ENCODE measurements around the gene NRL. TPM values are rescaled to one million over a fixed set of nuclear protein-coding genes. Genes with fewer than 3 reads are reported as not detected.
A peak's percentile ranks its signal among the peaks of the same experiment; 100 is the strongest.
"Not testable (repeated sequence)": the region's sequence is repeated elsewhere in the genome, so short reads cannot be mapped to it uniquely, and the experiment has no call there.

NRL gene
- total and polyA plus RNA-seq, 2 donors (not counting 1 experiment from before 2014, with no cell fraction given) = 0.45 to 0.99 TPM

DNA sequence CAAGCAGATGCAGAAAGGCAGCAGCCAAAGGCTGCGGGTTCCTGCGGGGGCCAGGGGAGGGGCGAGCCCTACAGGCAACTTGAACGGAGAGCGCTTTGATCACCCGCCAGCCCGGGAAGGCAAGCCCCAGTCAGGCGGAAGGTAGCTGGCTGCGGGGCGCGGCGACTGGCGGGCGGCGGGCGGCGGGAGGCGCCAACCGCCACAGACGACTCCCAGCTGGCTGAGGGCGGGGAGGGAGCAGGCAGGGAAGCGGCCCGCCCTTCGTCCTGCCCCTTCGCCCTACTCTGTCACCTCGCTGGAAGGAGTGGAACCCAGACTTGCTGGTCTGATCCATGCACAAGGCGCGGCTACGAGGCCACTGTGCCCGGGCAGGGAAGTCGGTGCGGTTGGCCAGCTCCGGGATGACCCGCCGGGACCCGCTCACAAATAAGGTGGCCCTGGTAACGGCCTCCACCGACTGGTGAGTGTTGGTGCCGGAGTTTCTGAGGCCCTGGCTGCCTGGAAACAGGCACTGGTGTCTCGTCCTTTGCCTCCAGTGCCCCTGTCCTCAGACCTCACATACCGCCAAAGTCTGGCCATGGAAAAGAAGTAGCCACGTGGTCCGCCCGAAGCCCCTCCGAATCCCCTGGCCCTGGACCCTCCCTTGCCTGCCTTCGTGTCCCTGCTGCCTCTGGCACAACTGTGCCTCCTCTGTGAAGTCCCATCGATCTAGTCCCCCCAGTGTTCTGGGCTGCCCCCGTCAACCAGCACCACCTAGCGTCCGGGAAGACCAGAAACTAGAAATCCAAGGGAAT is 78.4 kb downstream of the NRL start:
- Histone ChIP-seq H3K27ac (ENCODE audit: insufficient read depth, low read length) (peak overlapping the region; percentile 51), H3K79me2 (ENCODE audit: control insufficient read depth, insufficient read depth, low read length) (no peaks in the 10 kb centered on the region), H3K4me2 (ENCODE audit: extremely low read depth, insufficient read depth, low read length) (peak overlapping the region; percentile 82), H3K4me3 (replicated peaks in 1 of 4; ENCODE audit: control extremely low read depth in 1 of 4, insufficient read depth in 1 of 4, low read depth in 3 of 4, low read length in 4 of 4) (peak overlapping the region; percentile 48 to 60 (median 50)), H3K9me3 (ENCODE audit: control insufficient read depth, insufficient read depth, low read depth, low read length) (no peaks in the 10 kb centered on the region), H3K4me1 (ENCODE audit: control insufficient read depth, extremely low read depth, insufficient read depth, low read length) (peaks cover 4% of the 10 kb centered on the region), H2AFZ (ENCODE audit: low read length) (peak overlapping the region; percentile 89), H4K20me1 (ENCODE audit: control insufficient read depth, extremely low read depth, insufficient read depth, low read length) (no peaks in the 10 kb centered on the region), H3K36me3 (ENCODE audit: control insufficient read depth, insufficient read depth, low read length) (no peaks in the 10 kb centered on the region), H3K27me3 (ENCODE audit: control insufficient read depth, insufficient read depth, low read length) (no peaks in the 10 kb centered on the region), H3K9ac (ENCODE audit: insufficient read depth, low read length) (peak overlapping the region; percentile 55)
- DNase-seq (ENCODE audit: low read depth in 2 of 2) = peak; percentile 59 to 62
- no peak for TF ChIP-seq EZH2 (IDR thresholded peaks at IDR 0.05; ENCODE audit: low read length, missing control alignments)
- TF ChIP-seq, protein P1, sequence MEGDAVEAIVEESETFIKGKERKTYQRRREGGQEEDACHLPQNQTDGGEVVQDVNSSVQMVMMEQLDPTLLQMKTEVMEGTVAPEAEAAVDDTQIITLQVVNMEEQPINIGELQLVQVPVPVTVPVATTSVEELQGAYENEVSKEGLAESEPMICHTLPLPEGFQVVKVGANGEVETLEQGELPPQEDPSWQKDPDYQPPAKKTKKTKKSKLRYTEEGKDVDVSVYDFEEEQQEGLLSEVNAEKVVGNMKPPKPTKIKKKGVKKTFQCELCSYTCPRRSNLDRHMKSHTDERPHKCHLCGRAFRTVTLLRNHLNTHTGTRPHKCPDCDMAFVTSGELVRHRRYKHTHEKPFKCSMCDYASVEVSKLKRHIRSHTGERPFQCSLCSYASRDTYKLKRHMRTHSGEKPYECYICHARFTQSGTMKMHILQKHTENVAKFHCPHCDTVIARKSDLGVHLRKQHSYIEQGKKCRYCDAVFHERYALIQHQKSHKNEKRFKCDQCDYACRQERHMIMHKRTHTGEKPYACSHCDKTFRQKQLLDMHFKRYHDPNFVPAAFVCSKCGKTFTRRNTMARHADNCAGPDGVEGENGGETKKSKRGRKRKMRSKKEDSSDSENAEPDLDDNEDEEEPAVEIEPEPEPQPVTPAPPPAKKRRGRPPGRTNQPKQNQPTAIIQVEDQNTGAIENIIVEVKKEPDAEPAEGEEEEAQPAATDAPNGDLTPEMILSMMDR (conservative IDR thresholded peaks at IDR 0.05 in 1 of 2, IDR thresholded peaks at IDR 0.05 in 1 of 2; ENCODE audit: low read depth in 1 of 2, low read length in 2 of 2) = peak; percentile 81

GRCh38 chr14:24035769-24036168 is 79.0 kb downstream of the NRL start:
- not testable (repeated sequence) for H3K4me1 ChIP-seq (ENCODE audit: control insufficient read depth, extremely low read depth, insufficient read depth, low read length); H3K79me2 ChIP-seq (ENCODE audit: control insufficient read depth, insufficient read depth, low read length); H3K27ac ChIP-seq (ENCODE audit: insufficient read depth, low read length); DNase-seq (ENCODE audit: low read depth in 2 of 2); H2AFZ ChIP-seq (ENCODE audit: low read length); H3K9me3 ChIP-seq (ENCODE audit: control insufficient read depth, insufficient read depth, low read depth, low read length); H3K36me3 ChIP-seq (ENCODE audit: control insufficient read depth, insufficient read depth, low read length); H3K9ac ChIP-seq (ENCODE audit: insufficient read depth, low read length); H4K20me1 ChIP-seq (ENCODE audit: control insufficient read depth, extremely low read depth, insufficient read depth, low read length); H3K27me3 ChIP-seq (ENCODE audit: control insufficient read depth, insufficient read depth, low read length)
- Histone ChIP-seq H3K4me3 (replicated peaks in 1 of 4; ENCODE audit: control extremely low read depth in 1 of 4, insufficient read depth in 1 of 4, low read depth in 3 of 4, low read length in 4 of 4) (peak overlapping the region in 1 of 4 experiments; percentile 60), H3K4me2 (ENCODE audit: extremely low read depth, insufficient read depth, low read length) (peak overlapping the region; percentile 13)

DNA sequence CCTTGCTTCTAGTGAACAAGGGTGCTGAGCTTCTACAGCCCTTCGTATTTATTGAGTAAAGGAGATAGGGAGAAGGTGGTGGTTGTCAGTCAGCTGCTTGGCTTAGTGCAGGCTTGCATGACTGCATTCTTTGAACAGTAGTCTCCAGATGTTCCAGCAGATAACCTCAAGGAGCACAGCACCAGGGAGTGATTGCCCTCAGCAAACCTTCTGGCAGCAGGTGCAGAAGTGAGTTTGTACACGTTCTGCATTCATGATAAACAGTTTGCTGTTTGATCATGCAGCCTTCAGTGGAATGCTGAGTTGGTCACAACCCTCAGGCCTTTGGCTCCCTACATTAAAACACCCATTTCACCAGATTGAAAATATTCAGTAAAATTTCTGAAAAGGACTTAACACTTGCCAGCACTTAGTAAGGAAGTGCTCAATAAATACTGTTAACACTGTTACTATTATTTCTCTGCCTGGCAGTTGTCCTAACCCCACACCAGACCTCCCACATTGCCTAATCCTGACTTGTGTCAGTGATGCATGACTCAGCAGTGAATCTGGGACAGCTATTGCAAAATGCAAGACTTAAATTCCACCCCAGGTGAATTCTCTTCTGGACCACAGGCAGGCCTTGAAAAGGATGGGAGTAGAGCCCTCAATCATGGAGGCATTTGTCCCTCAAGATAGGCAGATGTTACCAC is 81.9 kb downstream of the NRL start:
- no peak overlapping the region for H3K4me2 ChIP-seq (ENCODE audit: extremely low read depth, insufficient read depth, low read length)
- H3K4me1 ChIP-seq (ENCODE audit: control insufficient read depth, extremely low read depth, insufficient read depth, low read length) = peaks cover 4% of the 10 kb centered on the region
- TF ChIP-seq, protein P1 (conservative IDR thresholded peaks at IDR 0.05 in 1 of 2, IDR thresholded peaks at IDR 0.05 in 1 of 2; ENCODE audit: low read depth in 1 of 2, low read length in 2 of 2) = no peak
- TF ChIP-seq EZH2 (IDR thresholded peaks at IDR 0.05; ENCODE audit: low read length, missing control alignments) = no peak
- no peaks in the 10 kb centered on the region for H4K20me1 ChIP-seq (ENCODE audit: control insufficient read depth, extremely low read depth, insufficient read depth, low read length)
- H3K36me3 ChIP-seq (ENCODE audit: control insufficient read depth, insufficient read depth, low read length) = no peaks in the 10 kb centered on the region
- no peak overlapping the region for H3K4me3 ChIP-seq (replicated peaks in 1 of 4; ENCODE audit: control extremely low read depth in 1 of 4, insufficient read depth in 1 of 4, low read depth in 3 of 4, low read length in 4 of 4)
- DNase-seq (ENCODE audit: low read depth in 2 of 2) = peak; percentile 69 to 83
- H3K27ac ChIP-seq (ENCODE audit: insufficient read depth, low read length) = no peak overlapping the region
- H3K9me3 ChIP-seq (ENCODE audit: control insufficient read depth, insufficient read depth, low read depth, low read length) = no peaks in the 10 kb centered on the region
- no peak overlapping the region for H2AFZ ChIP-seq (ENCODE audit: low read length)
- H3K79me2 ChIP-seq (ENCODE audit: control insufficient read depth, insufficient read depth, low read length) = no peaks in the 10 kb centered on the region
- no peaks in the 10 kb centered on the region for H3K27me3 ChIP-seq (ENCODE audit: control insufficient read depth, insufficient read depth, low read length)
- no peak overlapping the region for H3K9ac ChIP-seq (ENCODE audit: insufficient read depth, low read length)

DNA sequence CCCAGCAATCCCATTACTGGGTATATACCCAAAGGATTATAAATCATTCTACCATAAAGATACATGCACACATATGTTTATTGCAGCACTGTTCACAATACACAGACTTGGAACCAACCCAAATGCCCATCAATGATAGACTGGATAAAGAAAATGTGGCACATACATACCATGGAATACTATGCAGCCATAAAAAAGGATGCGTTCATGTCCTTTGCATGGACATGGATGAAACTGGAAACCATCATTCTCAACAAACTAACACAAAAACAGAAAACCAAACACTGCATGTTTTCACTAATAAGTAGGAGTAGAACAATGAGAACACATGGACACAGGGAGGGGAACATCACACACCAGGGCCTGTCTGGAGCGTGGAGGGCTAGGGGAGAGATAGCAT is 83.4 kb downstream of the NRL start:
- not testable (repeated sequence) for H3K27ac ChIP-seq (ENCODE audit: insufficient read depth, low read length); DNase-seq (ENCODE audit: low read depth in 2 of 2); H3K9me3 ChIP-seq (ENCODE audit: control insufficient read depth, insufficient read depth, low read depth, low read length); H3K4me2 ChIP-seq (ENCODE audit: extremely low read depth, insufficient read depth, low read length); H2AFZ ChIP-seq (ENCODE audit: low read length); H4K20me1 ChIP-seq (ENCODE audit: control insufficient read depth, extremely low read depth, insufficient read depth, low read length); H3K79me2 ChIP-seq (ENCODE audit: control insufficient read depth, insufficient read depth, low read length); H3K4me1 ChIP-seq (ENCODE audit: control insufficient read depth, extremely low read depth, insufficient read depth, low read length); H3K27me3 ChIP-seq (ENCODE audit: control insufficient read depth, insufficient read depth, low read length); H3K36me3 ChIP-seq (ENCODE audit: control insufficient read depth, insufficient read depth, low read length); H3K9ac ChIP-seq (ENCODE audit: insufficient read depth, low read length); H3K4me3 ChIP-seq (replicated peaks in 1 of 4; ENCODE audit: control extremely low read depth in 1 of 4, insufficient read depth in 1 of 4, low read depth in 3 of 4, low read length in 4 of 4)

DNA sequence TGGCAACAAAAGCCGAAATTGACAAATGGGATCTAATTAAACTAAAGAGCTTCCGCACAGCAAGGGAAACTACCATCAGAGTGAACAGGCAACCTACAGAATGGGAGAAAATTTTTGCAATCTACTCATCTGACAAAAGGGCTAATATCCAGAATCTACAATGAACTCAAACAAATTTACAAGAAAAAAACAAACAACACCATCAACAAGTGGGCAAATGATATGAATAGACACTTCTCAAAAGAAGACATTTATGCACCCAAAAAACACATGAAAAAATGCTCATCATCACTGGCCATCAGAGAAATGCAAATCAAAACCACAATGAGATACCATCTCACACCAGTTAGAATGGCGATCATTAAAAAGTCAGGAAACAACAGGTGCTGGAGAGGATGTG is 85.1 kb downstream of the NRL start:
- H3K79me2 ChIP-seq (ENCODE audit: control insufficient read depth, insufficient read depth, low read length); DNase-seq (ENCODE audit: low read depth in 2 of 2); H3K4me1 ChIP-seq (ENCODE audit: control insufficient read depth, extremely low read depth, insufficient read depth, low read length); H3K4me3 ChIP-seq (replicated peaks in 1 of 4; ENCODE audit: control extremely low read depth in 1 of 4, insufficient read depth in 1 of 4, low read depth in 3 of 4, low read length in 4 of 4); H3K27ac ChIP-seq (ENCODE audit: insufficient read depth, low read length); H3K4me2 ChIP-seq (ENCODE audit: extremely low read depth, insufficient read depth, low read length); H4K20me1 ChIP-seq (ENCODE audit: control insufficient read depth, extremely low read depth, insufficient read depth, low read length); H3K9ac ChIP-seq (ENCODE audit: insufficient read depth, low read length); H3K27me3 ChIP-seq (ENCODE audit: control insufficient read depth, insufficient read depth, low read length); H2AFZ ChIP-seq (ENCODE audit: low read length); H3K36me3 ChIP-seq (ENCODE audit: control insufficient read depth, insufficient read depth, low read length); H3K9me3 ChIP-seq (ENCODE audit: control insufficient read depth, insufficient read depth, low read depth, low read length): not testable (repeated sequence)

Measured in fibroblast of lung (primary cell).